Myocyte (in vitro differentiated cells): ENCODE measurements around the gene FAM174C. TPM values are rescaled to one million over a fixed set of nuclear protein-coding genes. Genes with fewer than 3 reads are reported as not detected.
A peak's percentile ranks its signal among the peaks of the same experiment; 100 is the strongest.
"Not testable (repeated sequence)": the region's sequence is repeated elsewhere in the genome, so short reads cannot be mapped to it uniquely, and the experiment has no call there.

Source experiments
- DNase-seq: peaks from one replicate; pipeline ENCODE4 v3.0.0-alpha.2; 2012; ENCODE audit warnings: low read depth
- total RNA-seq: library from RNA; depleted of rRNA; stranded (reverse); fragments of >200 nt; gene quantifications from 2 replicates; pipeline ENCODE4 v1.2.3, GENCODE V29; 2014

Gene FAM174C
- total RNA-seq, 1 donor from 2014 or later = 55.3 TPM

DNA sequence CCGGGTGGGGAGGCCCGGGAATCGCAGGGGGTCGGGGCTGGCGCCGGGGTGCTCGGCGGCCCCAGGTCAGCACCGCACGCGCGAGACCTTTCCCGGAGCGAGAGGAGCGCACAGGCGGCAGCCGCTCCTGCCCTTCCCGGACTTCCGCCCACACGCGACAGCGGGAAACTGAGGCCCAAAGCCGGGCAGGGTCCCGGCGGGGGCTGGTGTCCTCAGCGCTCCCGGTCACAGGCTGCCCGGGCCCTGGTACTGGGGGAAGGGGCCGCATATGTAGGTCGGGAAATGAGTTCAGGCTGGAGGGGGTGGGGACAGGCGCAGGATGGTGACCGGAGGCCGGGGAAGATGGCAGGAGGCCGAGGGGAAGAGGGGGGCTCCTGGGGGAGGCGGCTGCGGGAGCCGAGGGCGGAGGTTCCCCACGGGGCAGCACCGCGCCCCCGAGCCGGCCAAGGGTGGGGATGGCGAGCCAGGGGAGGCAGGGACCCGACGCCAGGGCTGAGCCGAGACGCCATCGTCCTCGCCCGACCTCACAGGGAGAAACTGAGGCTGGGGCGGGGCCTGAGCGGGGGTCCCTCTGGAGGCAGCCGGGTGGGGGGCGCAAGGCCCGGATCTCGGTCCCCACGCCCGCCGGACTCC is 38.2 kb upstream of the FAM174C start:
- no peak for DNase-seq

DNA sequence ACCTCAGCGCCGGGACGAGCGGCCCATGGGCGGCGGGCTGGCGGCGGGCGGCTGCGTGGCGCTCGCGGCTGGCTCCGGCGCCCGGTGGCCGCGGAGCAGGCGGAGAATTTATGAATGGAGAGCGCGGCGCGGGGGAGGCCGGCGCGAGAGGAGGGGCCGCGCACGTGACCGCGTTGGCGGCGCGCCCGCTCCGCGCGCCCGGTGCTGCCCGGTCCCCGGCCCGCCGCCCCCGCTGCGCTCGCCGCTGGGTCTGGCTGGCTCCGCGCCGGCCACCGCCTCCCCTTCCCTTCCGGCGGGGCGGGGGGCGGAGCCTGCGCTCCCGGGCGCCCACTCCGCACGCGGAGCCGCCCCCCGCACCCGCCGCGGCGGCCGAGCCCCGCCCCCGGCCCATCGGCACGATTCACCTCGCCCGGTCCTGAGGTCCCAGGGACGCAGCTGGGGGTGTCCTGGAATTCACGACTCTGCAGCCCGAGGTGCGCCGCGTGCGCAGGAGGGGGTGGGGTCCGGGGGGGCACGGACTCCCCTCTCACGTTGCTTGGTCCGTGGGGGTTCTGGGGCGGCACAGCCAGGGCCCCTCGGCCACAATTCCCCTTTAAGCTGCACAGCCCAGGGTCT is 37.5 kb upstream of the FAM174C start, which contains the start of gene CBARP:
Gene CBARP, minus strand, starts transcription at position 252 of the 615 bp plus-strand sequence. CDS start 1,905 bp downstream, outside the sequence.
- DNase-seq = no peak

DNA sequence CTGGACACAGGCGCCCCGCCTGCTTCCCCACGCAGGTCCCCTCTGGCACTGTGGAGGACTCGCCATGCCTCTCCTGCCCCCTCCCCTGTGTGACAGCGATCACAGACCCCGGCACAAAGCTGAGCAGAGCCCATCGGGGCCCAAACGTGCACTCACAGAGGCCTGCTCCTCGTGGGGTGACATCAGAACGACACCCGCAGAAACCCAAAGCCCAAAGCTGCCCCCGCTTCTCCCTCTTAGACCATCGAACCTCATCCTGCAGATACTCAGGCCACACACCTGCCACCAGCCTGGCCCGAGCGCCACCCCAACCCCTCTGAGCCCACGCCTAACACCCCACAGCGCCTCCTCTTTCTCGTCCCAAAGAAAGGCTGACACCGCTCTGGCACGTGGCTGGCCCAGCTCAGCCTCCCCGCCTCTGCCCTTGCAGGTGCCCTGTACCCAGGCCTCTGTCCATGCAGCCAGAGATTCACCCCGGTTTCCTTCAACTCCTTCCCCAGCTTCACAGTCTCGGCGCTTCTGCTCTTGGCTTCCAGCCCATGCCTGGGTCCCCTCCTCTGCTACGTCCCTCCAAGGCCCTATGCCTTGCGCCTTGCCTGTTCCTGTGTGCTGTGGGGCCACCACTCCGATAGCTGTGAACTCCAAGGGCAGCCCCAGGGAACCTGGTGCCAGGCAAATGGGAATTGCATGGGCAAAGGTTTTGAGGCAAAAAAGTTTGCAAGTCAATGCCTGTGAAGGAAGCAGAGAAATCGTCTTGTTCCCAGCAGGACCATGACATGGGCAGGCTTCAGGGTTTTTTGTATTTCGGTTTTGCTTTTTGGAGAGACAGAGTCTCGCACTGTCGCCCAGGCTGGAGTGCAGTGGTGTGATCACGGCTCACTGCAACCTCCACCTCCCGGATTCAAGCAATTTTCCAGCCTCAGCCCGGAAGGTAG is 36.7 kb upstream of the FAM174C start:
- no peak for DNase-seq

DNA sequence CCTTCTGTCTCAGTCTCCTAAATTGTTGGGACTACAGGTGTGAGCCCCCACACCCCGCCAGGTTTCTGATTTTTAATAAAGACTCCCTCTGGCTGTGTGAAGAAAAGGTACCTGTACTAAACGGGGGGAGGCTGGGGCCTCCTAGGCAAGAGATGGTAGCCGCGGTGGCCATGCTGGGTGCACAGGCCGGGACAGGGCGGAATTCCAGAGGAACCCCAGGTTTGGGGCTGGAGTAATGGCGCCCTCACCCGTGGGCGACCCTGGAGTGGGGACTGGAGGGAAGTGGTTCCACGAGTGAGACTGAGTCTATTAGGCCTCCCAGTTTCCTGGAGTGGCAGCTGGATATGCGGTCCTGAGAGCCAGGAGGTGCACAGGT is 35.9 kb upstream of the FAM174C start:
- DNase-seq = no peak

DNA sequence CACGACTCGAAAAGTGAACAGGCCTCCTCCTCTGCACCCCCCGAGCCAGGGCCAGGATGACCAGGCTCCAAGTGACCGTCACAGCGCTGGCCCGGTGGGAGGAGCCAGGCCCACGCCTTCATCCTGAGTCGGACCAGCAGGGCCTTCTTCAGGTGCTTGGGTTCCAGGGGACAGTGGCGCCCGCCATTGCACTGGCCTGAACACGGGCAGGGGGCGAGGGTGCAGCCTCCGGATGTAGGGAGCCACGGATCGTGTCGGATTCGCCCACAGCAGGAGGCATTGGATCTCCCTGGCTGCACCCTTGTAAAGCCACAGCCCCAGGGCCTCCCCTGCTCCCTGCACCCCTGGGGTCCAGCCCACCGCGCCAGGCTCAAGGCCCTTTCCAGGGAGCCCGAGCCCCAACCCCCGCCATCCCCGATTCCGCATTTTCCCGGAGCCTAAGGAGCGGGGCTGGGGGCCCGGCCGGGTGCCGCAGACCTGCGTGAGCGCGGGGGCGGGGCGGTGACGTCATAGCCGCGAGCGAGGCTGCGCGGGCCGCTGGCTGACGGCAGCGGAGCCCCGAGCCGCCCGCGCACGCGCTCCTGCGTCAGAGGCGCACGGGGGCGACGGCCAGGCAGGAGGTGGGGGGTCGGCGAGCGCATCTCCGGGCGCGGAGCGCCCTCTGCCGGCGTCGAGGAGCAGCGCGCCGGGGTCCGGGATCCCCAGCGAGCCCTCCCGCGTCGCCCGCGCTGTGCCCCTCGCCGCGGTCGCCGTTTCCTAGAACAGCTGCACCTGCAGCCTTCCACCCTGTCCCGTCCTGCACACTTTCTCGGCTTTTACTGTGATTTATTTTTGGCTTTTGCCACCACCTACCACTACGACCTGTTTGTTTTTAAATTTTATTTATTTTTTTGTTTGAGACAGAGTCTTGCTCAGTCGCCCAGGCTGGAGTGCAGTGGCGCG is 35.3 kb upstream of the FAM174C start:
- peak; percentile 87 for DNase-seq

DNA sequence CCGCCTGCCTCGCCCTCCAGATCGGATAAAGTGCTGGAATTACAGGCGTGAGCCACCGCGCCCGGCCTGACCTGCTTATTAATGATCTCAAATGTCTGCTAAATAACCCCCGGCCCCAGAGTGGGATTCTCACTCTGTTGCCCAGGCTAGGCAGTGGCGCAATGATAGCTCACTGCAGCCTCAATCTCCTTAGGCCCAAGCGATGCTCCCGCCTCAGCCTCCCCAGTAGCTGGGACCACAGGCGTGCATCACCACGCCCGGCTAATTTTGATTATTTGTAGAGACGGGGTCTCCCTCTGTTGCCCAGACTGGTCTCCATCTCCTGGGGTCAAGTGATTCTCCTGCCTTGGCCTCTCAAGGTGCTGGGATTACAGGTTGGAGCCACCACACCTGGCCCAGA is 34.4 kb upstream of the FAM174C start:
- DNase-seq = no peak

DNA sequence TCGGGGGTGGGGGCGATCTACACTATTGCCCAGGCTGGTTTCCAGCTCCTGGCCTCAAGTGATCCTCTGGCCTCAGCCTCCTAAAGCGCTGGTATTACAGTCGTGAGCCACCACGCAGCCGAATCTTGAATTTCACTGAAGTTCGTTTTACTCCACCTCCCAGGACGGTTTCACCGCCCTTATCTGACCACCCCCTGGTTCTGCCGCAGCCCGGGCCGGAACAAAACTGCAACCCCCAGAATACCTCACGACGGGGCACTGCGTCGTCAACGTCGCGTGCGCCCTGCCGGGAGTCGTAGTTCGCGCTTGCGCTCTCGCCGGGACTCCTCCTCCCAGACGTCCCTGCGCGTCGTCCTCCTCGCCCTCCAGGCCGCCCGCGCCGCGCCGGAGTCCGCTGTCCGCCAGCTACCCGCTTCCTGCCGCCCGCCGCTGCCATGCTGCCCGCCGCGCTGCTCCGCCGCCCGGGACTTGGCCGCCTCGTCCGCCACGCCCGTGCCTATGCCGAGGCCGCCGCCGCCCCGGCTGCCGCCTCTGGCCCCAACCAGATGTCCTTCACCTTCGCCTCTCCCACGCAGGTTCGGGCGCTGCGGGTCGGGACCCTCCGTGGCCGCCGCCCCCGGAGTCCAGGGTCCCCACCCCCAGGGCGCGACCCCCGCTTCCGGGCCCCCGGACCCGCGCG is 33.8 kb upstream of the FAM174C start, which contains the start of gene ATP5F1D:
Gene ATP5F1D, plus strand, starts transcription at position 335 of the 679 bp plus-strand sequence. Its CDS starts 100 bp downstream, at position 435.
- DNase-seq = peak; percentile 94

DNA sequence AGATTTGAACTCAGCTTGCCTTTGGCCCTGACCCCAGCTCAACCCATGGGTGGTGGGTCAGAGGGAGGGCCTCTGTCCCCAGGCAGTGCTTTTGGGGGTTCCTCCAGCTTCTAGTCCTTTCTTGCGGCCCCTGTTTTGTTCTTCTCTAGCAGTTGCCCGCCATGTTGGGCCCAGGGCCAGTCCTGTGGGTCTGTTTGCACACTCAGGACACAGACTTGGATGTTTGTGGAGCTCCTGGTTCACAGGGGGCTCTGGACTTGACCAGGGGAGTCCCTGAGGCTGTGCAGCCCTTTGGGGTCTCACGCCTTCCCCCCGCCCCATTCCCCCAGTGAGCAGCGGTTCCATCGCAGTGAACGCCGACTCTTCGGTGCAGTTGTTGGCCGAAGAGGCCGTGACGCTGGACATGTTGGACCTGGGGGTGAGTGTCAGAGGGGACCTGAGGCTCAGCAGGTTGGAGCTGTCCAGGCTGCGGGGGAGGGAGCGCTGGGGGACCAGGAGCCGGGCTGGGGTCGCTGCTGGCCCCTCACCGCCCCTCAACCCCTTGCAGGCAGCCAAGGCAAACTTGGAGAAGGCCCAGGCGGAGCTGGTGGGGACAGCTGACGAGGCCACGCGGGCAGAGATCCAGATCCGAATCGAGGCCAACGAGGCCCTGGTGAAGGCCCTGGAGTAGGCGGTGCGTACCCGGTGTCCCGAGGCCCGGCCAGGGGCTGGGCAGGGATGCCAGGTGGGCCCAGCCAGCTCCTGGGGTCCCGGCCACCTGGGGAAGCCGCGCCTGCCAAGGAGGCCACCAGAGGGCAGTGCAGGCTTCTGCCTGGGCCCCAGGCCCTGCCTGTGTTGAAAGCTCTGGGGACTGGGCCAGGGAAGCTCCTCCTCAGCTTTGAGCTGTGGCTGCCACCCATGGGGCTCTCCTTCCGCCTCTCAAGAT is 31.3 kb upstream of the FAM174C start:
- peak; percentile 87 for DNase-seq

DNA sequence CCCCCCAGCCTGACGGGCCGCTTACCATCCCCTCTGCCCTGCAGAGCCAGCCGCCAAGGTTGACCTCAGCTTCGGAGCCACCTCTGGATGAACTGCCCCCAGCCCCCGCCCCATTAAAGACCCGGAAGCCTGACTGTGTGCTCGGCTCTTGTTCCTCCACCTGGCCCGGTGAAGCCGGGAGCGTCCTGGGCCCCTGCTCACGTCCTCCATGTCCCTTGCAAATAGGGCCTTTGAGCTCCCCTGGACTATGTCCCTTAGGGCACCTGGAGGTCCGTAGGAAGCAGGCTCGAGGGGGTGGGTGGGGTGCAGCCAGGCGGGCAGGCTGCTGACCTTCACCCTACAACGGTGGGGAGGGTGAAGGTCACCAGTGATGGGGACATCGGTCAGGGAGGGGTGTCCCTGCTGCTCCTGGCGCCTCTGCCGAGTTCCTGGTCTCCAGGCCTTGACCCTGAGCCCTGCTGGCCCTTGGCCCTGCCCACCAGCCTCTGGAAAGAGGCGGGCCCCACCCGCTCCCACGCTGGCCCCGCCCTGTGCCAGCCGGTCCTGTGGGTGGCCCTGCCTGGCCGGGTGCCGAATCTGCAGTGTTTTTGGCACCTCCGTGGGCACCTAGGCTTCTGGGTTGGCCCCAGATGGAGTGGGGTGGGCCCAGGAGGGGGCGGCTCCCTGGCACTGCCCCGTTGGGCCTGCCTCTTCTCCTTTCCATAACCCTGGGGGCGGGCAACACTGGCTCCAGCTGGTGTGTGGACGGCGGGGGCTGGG is 30.5 kb upstream of the FAM174C start:
- peak; percentile 87 for DNase-seq

DNA sequence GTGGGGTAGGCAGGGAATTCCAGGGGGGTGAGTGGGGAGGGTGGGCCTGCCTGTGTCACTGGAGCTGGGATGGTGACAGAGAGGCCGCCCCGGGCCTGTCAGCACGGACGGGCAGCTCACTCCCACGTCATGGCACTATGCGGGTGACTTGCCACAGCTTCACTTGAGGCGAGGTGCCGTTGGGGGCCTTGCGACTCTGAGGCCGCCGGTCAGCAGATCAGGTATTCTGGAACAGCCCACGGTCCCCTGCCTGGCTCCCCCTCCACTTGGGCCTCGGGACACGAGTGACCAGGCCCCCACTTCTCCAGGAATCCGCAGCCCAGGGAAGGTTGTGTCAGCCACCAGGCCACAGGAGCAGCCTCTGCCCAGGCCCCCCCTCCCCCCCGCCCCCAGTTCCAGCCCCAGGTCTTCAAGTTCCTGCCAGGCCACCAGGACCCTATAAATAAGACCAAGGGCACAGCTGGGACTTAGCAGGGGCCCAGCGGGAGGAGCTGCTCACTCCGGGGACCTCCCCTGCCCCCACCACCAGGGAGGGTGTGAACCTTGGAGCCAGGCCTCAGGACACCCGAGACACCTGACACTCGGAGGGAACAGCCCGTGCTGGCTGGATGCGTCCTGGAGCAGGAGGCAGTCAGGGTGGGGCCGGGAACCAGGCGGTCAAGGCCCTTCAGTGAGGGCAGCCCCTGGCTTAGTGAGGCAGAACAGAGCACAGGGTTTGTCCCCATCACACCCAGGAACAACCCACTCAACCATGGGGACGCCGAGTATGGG is 29.7 kb upstream of the FAM174C start:
- peak; percentile 97 for DNase-seq

DNA sequence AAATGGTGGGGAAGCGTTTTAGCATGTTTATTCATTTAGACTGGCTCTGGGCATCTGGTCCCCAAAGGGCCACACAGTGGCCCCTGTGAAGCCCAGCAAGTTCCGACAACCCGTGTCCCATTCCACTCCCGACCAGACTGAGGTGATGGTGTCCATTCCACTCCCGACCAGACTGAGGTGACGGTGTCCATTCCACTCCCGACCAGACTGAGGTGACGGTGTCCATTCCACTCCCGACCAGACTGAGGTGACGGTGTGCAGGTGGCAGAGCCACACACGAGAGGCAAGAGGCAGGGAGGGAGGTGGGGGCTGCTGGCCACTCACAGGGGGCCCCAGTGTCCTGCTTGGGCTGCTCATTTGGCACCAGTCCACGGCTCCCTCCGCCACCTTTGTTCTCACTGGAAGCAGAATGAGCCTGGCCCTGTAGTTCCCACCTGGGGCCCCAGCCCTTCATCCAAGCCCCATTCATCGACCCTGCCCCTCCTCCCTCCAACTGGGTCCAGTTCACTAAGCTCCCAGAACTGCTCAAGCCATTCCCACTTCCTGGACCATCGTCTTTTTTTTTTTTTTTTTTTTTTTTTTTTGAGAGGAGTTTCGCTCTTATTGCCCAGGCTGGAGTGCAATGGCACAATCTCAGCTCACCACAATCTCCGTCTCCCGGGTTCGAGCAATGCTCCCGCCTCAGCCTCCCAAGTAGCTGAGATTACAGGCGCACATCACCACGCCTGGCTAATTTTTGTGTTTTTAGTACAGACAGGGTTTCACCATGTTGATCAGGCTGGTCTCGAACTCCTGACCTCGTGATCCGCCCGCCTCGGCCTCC is 28.9 kb upstream of the FAM174C start:
- DNase-seq = not testable (repeated sequence)

DNA sequence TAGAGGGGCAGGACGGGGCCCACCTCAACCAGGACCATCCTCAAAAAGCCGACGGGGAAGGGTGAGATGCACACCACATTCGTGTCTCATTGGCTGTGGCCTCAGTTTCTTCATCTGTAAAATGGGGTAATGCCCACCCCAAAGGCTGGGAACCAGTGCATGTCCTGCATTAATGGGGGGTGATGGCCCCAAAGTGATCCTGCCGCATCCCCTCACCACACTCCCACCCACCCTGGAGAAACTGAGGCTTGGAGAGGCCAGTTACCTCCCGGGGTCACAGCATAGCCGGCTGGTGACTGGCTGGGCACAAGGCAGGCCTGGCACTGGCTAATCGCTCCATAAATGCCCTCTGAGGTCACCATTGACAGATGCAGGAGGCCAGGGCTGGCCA is 27.6 kb upstream of the FAM174C start:
- no peak for DNase-seq

DNA sequence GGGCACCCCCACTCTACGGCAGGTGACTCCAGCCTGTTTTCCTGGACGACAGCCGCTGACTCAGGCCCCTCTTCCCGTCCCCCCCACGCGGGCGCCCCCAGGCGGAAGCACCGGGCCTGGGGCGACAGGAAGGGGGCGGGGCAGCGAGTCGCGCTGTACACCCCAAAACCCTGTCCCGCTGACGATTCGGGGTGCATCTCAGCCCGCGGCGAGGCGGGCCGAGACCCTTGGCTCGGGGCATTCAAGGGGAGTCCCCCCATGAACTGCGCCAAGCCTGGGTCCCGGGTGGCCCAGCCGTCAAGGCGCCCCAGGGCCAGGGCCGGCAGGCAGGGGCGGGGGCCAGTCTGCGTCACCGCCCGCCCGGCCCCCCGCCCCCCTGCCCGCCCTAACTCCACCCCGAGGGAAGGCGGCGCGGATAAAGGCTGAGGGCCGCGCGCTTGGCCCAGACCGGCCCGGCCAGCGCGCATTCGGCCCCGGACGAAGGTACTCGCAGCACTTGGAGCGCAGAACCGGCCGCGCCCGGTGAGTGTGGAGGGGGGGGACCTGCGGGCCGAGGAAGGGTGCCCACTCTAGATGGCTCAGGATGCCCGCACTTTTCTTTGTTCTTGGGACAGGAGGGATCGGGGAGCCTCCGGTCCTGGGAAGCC is 27.1 kb upstream of the FAM174C start, which contains the start of gene MIDN:
Gene MIDN, plus strand, starts transcription at position 445 of the 647 bp plus-strand sequence. CDS start 1,714 bp downstream, outside the sequence.
- peak; percentile 96 for DNase-seq

DNA sequence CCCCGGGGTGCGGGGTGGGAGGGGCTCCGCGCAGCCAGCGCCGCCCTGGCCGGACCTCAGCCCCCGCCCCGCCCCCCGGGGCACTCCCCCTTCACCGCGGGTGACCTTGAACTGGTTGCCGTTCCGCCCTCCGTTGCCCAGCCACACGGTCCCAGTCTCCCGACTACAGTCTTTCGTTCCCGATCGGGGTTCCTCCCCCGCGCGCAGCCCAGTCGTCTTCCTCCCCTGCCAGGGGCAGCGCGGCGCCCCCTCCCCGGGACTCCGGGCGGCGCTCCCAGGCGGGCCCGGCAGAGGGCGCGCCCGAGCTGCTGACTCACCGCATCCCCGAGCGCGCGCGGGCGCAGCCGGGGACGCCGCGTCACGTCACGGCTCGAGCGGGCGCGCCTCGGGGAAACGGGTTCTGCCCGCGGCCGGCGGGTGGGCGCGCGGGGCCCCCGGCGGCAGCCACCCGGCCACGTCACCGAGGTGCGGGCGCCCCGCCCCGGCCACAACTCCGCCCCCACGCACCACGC is 26.5 kb upstream of the FAM174C start:
- no peak for DNase-seq

DNA sequence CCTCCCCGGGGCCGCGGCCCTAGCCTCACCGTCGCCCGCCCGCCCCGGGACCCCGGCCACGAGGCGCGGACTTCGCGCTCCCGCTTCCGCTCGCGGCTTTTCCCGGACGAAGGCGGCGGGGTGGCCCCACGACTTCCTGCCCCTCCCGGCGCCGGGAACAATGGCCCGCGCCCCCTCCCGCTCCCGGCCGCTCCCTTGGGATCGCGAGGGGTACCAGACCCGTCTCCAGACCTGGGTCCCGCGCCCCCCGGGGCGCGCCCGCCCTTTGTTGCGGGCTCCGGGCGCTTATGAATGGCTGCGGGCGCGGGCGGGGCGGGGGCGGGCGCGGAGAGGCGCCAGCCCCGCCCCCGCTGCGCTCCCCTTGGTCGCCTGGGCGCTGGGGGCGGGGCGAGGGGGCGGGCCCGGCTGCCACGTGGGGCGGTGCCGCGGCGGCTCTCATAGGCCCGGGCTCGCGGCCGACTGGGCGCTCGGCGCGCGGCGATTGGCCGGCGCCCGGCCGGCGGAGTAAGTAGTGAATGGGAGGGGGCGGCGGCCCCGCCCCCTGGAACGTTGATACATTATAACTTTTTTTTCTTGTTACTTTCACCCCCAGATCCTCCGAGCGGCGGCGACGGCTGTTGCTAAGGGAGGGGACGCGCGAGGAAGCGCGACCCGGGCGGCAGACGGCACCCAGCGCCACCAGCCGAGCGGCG is 25.9 kb upstream of the FAM174C start:
- DNase-seq = peak; percentile 94
